GM08714 (cell line): ENCODE results near the gene SLC12A7.
"Not testable (repeated sequence)": the region's sequence is repeated elsewhere in the genome, so short reads cannot be mapped to it uniquely, and the experiment has no call there.

Source experiments
- H3K4me3 ChIP-seq: fragments of 200-500 bp; sonication (Bioruptor generic); 2 replicates; pipeline ENCODE4 v1.5.1; 2014; ENCODE audit warnings: mild to moderate bottlenecking, low read length, inconsistent platforms
- ZNF274 ChIP-seq: IDR thresholded peaks from 2 replicates; pipeline ENCODE4 v1.6.1; 2012; ENCODE audit warnings: mild to moderate bottlenecking, low read depth, low read length

Gene SLC12A7

DNA sequence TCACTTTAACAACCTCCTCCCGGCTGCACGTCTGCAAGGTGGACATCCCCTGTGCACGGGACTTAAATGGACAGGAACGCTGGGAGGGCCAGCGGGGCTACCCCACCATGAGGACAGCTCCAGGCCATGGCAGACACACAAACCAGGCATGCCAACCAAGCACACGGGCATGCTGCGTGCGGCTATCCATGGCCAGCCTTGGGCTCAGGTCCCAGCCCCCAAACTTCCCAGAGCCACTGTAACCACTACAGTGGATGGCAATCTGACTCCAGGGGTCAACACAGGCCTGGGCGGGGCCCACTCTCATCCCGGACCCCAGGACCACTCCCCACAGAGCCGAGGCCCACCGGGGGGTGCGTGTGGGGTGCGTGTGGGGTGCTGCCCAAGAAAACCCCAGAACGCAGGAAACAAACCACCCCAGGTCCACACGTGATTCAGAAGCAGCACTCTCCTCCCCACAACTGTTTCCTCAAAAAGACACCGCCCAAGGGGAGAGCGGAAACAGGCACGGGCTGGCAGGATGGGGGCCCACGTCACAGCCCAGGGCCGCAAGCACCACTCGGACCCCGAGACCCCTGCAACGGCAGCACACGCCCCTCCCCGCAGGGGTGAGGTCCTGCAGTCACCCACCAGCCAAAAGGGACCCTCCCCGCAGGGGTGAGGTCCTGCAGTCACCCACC lies 7.4 kb downstream of the SLC12A7 start:
- TF ChIP-seq ZNF274, result no peak
- peak overlapping the region; percentile 47; the same call in 1 of the 2 replicates for H3K4me3 ChIP-seq

DNA sequence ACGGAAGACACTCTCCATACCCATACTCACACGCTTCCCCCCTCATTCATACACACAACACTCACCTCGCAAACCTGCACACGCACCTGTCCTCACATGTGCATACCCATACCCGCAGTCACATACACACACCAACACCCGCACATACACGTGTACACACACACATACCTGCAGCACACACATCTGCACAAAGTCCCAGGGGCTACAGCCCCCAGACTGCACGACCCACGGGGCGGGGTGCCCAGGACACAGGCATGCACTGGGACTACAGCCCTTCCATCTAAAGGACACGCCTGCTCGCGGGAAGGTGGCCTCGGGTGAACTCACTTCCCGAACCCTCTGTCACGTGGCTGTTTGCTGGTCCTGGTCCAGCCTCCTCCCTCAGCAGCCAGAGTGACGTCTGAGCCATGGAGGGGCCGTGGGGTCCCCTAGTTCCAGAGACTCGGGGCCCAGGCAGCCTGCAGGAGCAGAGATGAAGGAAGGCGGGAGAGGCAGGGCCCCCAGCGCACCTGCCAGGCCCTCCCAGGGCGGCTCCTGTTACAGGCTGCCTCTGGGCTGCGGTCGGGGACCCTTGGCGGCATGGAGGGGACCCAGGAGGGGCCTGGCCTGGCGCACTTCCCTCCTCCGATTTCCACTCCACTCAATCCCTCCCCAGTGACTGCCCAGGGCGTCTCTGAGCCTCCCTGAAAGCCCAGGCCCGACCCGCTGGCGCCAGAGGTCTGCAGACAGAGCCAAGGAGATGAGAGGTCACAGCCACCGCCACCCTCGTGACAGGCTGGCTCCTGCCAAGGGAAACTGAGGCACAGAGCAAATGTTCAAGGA lies 8.1 kb downstream of the SLC12A7 start:
- peak overlapping the region; percentile 47; the same call in 1 of the 2 replicates for H3K4me3 ChIP-seq

DNA sequence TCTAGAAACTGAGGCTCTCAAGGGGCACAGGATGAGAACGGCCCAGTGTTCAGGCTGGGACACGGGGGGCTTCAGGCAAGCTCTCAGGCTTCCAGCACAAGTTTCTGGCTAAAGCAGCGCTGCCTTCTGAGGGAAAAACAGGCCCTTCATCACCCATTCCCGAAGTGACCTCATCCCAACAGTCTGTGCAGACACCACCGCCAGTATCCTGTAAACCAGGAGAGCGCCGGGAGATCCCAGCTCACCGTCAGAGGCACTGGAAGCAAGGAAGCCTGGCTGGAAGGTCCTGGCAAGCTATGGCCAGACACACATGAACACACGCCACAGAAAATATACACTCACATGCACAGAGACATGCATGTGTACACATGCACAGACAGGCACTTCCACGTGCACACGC lies 8.8 kb downstream of the SLC12A7 start:
- H3K4me3 ChIP-seq, result no peak overlapping the region
- TF ChIP-seq ZNF274, result no peak

More for the DNA sequence above, 8.1 kb downstream of the SLC12A7 start:
- TF ChIP-seq ZNF274, result no peak

DNA sequence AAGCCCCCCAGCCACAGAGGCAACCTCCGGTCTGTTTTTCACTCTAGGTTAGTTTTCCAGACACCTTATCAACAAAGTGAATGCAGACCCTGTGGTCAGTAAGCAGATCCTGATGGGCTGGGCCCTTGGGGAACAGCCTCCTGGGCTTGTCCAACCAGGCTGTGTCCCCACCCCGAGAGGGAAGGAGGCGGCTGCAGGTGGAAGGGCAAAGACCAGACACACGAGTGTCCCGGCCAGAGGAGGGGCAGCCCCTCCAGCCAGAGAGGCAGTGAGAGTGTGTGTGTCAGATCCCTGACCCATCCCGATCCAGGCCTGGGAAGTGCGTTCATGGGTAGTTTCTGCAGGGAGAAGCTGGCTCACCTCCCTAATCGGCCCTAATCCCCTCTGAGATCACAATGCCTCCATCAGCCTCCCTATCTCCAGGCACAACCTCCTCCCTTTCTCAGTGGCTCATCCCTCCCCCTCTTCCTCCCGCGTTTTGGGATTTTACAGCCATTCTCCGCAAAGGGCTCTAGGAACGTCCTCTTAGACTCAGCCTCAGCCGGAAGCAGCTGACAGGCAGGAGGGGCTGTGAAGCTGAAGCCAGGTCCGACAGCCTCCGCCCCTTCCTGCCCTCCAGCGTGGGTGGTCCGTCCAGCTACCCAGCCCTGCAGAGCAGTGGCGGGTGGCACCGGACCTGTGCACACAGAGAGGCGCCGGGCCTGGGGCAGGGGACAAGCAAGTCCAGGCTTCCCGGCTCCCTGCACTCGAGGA lies 9.7 kb downstream of the SLC12A7 start:
- TF ChIP-seq ZNF274, result no peak
- H3K4me3 ChIP-seq, result no peak overlapping the region

DNA sequence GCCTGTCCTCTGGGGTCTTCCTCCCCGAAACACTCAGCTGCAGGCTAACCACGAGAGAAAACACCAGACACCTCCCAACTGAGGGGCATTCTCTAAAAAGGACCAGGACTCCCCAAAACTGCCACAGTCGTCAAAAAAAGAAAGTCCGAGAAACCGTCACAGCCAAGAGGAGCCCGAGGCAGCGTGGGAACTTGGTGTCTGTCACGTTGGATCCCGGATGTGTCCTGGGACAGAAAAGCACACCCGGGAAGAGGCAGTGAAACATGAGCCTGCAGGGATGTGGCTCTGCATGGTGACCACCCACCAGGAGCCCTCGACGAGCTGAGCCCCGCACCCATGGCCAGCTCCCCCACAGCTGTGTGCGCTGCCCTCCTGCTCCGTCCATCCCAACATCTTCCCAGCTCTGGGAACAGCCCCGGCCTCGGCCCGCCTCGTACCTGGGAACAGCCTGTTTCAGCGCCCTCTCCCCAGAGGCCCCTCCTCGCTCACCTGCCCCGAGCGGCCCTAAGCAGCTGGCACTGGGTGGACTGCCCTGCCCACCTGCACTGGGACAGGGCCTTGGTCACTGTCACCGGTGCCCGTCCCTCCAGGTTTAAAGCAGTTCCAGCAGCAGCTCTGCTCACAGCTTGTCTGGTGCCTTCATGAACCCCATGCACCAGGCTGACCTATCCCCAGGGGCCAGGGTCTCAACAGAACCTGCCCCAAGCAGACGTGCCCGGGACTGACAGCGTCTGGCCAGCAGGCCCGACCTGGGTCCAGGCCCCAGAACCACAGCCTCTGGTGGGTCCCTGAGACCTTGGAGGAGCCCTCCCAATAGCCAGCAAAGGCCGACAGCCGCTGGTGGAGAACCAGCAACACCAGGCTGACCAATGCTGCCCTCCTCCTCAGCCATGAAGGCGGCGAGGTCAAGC lies 10.9 kb downstream of the SLC12A7 start:
- no peak for TF ChIP-seq ZNF274

DNA sequence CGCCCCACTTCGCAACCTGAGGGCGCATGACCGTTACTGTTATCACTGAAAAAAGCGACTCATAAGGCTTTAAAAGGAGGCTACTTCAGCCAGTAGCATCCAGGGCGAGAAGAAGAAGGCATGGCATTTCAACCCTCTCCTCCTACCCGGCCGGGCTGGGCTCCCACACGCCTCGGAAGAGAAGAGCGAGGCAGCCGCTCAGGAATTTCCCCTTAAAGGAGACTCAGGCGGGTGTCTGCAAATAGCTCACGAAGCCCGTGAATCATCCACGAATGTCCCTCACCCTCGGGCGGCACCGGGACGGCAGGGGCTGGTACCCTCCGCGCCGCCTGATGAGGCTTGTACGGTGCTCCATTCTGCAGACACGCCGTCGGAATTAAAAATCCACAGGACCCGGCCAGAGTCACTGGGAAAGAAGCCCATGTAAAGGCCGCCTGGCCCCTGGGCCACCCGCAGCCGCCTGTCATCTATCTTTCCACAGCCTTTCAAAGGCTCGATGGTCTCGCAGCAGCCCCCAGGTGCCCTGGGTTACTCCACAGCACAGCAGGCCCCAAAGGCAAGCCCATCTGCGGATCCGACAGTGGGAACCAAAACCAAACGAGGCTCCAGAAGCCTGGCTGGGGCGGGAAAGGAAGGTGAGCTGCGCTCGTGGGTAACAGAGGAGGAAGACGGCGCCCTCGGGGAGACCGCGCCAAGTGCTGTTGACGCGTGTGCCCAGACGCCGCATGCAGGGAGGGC lies 11.8 kb downstream of the SLC12A7 start:
- no peak for TF ChIP-seq ZNF274
- H3K4me3 ChIP-seq, result no peak overlapping the region

More for the DNA sequence above, 10.9 kb downstream of the SLC12A7 start:
- H3K4me3 ChIP-seq, result no peak overlapping the region

DNA sequence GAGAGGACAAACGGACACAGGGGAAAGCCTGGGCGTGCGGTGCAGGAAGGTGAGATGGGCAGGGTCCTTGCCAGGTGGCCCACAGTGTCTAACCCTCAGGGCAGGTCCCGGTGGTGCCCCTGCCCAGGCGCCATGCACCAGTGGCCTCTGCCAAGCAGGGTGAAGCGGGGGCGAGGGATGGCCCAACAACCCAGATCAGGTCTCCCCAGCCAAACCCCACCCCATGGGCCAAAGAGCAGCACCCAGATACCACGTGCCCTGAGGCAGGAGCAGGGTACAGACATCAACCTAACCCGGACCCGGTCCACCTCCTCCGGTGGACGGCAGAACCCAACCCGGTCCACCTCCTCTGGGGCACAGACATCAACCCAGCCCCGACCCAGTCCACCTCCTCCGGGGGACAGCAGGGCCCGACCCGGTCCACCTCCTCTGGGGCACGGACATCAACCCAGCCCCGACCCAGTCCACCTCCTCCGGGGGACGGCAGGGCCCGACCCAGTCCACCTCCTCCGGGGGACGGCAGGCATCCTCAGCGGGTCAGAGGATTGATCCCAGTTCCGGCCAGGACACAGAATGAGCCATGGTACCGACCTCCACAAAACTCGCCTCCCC lies 12.8 kb downstream of the SLC12A7 start:
- no peak overlapping the region for H3K4me3 ChIP-seq
- TF ChIP-seq ZNF274, result no peak

DNA sequence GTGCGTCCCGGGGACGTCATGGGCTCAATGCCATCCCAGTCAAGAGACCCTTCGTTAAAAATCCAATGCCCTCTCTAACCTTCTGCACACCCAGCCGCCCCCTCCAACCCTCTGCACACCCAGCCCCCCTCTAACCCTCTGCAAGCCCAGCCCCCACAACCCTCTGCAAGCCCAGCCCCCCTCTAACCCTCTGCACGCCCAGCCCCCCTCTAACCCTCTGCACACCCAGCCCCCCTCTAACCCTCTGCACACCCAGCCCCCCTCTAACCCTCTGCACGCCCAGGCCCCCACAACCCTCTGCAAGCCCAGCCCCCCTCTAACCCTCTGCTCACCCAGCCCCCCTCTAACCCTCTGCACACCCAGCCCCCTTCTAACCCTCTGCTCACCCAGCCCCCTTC lies 13.9 kb downstream of the SLC12A7 start:
- H3K4me3 ChIP-seq, result not testable (repeated sequence)

DNA sequence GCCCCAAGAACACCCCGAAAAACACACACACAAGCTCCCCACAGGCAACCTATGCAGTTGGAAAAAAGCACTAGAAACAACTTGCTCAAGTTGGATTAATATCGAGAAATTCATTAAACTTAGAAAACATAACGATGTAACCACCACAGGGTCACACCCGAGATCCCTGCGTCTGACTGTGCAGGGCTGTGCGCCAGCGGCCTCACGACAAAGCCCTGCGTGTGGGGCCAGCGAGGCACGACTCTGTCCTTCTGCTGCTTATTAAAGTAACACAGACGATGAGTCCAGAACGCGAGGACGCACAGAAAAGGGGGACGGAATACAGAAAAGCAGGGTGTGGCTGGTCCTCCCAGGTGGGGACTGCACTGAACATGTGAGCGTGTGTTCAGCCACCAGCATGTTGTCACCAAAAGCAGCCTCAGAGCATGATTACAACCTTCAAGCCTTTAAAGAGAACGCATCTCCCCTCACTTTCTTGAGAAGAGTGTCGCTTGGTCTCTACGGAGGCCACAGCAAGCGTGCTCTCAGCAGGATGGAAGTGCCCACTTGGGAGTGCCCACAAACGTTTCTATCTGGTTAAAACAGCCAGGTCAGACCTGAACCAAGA lies 14.4 kb downstream of the SLC12A7 start:
- H3K4me3 ChIP-seq, result no peak overlapping the region
- TF ChIP-seq ZNF274, result no peak

DNA sequence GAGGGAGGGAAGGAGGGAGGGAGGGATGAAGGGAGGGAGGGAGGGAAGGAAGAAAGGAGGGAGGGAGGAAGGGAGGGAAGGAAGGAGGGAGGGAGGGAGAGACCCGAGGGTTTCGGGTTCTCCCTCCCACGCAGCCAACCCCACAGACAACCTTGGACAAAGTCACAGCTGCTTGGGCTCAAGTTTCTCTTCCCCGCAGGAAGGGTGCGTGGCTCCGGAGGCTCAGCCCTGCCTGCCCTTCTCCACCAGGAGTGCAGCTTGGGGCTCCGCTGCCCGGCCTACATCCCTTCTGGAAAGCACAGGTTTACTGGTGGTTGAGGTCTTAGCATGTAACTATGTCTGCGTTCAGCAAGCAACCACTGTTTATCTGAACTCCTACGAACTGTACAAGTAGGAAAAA lies 15.0 kb downstream of the SLC12A7 start:
- no peak for TF ChIP-seq ZNF274
- no peak overlapping the region for H3K4me3 ChIP-seq

DNA sequence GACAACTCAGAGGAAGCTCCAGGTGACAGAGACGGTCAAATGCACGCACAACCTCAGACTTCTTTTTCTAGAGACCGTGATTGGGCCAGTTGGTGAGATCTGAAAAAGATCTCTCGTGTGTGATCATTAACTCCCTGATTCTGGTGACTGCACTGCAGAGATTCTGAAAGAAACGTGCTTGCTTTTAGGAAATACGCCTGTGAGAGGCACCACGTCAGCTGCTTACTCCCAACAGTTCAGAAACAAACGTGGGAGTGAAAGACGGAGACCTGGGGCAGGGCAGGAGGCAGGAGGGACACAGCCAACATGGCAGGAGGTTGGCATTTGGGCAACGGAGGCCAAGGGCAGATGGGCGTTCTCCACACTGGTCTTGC lies 15.9 kb downstream of the SLC12A7 start:
- H3K4me3 ChIP-seq, result no peak overlapping the region

DNA sequence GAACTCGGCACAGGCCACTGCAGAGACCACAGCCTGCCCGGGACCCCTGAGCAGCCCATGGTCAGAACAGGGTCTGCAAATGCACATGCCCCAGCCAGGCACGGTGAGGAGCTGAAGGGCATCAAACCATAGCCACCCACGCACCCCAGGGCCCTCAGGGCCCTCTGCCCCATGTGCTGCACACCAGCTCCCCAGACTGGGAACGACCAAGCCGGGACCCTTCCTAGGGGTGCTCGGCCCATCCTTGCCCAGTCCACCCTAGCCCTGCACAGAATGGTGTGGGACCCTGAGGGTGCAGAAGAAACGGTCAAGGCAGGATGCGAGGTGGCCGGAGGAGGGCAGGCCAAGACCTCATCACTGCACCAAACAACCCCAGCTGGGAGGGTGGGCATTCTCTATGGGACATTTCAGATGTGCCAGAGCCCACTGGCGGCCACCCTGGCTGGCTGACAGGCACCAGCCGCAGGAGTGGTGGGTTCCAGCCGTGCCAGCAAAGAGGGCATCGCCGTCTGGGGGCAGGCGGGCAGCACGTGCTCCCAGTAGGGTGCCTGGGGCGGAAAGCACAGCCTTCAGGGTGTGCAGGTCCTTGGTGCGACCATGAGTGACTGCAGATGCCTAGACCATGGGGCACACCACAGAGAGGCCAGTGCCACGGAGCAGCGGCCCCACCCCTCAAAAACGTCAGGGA lies 16.4 kb downstream of the SLC12A7 start:
- no peak for TF ChIP-seq ZNF274
- no peak overlapping the region for H3K4me3 ChIP-seq

More for the DNA sequence above, 15.9 kb downstream of the SLC12A7 start:
- TF ChIP-seq ZNF274, result no peak
